ENCODE data around the gene VPS13C. TPM values are rescaled to one million over a fixed set of nuclear protein-coding genes. Genes with fewer than 3 reads are reported as not detected.

Gene VPS13C
- total RNA-seq, 4 donors from 2014 or later, result 7.6 to 43.1 (median 18.0) TPM

GRCh38 chr15:61892140-61892539, 168.1 kb downstream of the VPS13C start:
- Histone ChIP-seq H3K4me3 (no peak overlapping the region), H3K36me3 (peaks cover 0 to 67% (median 0%) of the 10 kb centered on the region in 3 donors), H3K27me3 (no peaks in the 10 kb centered on the region), H3K4me1 (no peaks in the 10 kb centered on the region), H3K27ac (no peak overlapping the region), H3K9me3 (peaks cover 0 to 20% (median 13%) of the 10 kb centered on the region in 3 donors)
- DNase-seq, result no peak
- 70 to 83% methylated on average over 1 of the region's 1 CpG for WGBS, 2 donors
- intact Hi-C loops (cut with DNase I), result no loop called here
- TF ChIP-seq CTCF (IDR thresholded peaks at IDR 0.05), result no peak
- TF ChIP-seq POLR2A (IDR thresholded peaks at IDR 0.05), result no peak

- WGBS, 2 donors, result 77 to 83% methylated on average over 2 of the region's 2 CpGs
- Histone ChIP-seq H3K4me1 (no peaks in the 10 kb centered on the region), H3K9me3 (peaks cover 0 to 20% (median 13%) of the 10 kb centered on the region in 3 donors)
These were observed 170.1 kb downstream of the VPS13C start for GRCh38 chr15:61890106-61890505.

GRCh38 chr15:61889706-61890105, 170.5 kb downstream of the VPS13C start:
- Histone ChIP-seq H3K27me3 (no peaks in the 10 kb centered on the region), H3K4me3 (no peak overlapping the region), H3K4me1 (no peaks in the 10 kb centered on the region), H3K27ac (no peak overlapping the region), H3K9me3 (peaks cover 0 to 20% (median 13%) of the 10 kb centered on the region in 3 donors), H3K36me3 (peaks cover 0 to 58% (median 0%) of the 10 kb centered on the region in 3 donors)
- no peak for TF ChIP-seq CTCF (IDR thresholded peaks at IDR 0.05)
- no peak for TF ChIP-seq POLR2A (IDR thresholded peaks at IDR 0.05)
- WGBS, 2 donors, result 43 to 47% methylated on average over 3 of the region's 3 CpGs
- DNase-seq, result no peak
- intact Hi-C loops (cut with DNase I), result no loop called here

More at GRCh38 chr15:61890106-61890505, 170.1 kb downstream of the VPS13C start:
- no peak overlapping the region for H3K27ac ChIP-seq
- DNase-seq, result no peak
- H3K36me3 ChIP-seq, result peaks cover 0 to 62% (median 0%) of the 10 kb centered on the region in 3 donors
- H3K4me3 ChIP-seq, result no peak overlapping the region
- no peaks in the 10 kb centered on the region for H3K27me3 ChIP-seq
- intact Hi-C loops (cut with DNase I), result no loop called here
- TF ChIP-seq POLR2A (IDR thresholded peaks at IDR 0.05), result no peak
- no peak for TF ChIP-seq CTCF (IDR thresholded peaks at IDR 0.05)

- DNase-seq, result no peak
- 76 to 81% methylated on average over 5 of the region's 5 CpGs for WGBS, 2 donors
- Histone ChIP-seq H3K27ac (no peak overlapping the region), H3K27me3 (no peaks in the 10 kb centered on the region), H3K36me3 (peaks cover 0 to 43% (median 0%) of the 10 kb centered on the region in 3 donors), H3K9me3 (peaks cover 0 to 11% (median 5%) of the 10 kb centered on the region in 3 donors), H3K4me1 (no peaks in the 10 kb centered on the region), H3K4me3 (no peak overlapping the region)
- TF ChIP-seq POLR2A (IDR thresholded peaks at IDR 0.05) (no peak), CTCF (IDR thresholded peaks at IDR 0.05) (no peak)
- intact Hi-C loops (cut with DNase I), result no loop called here
These were observed 172.0 kb downstream of the VPS13C start for GRCh38 chr15:61888074-61888780.

GRCh38 chr15:61880084-61880483, 180.2 kb downstream of the VPS13C start:
- H3K27ac ChIP-seq, result no peak overlapping the region
- no peaks in the 10 kb centered on the region for H3K27me3 ChIP-seq
- H3K9me3 ChIP-seq, result no peaks in the 10 kb centered on the region
- 78 to 79% methylated on average over 5 of the region's 5 CpGs for WGBS, 2 donors
- intact Hi-C loops (cut with DNase I), result no loop called here
- DNase-seq, result no peak
- no peak for TF ChIP-seq CTCF (IDR thresholded peaks at IDR 0.05)
- no peak for TF ChIP-seq POLR2A (IDR thresholded peaks at IDR 0.05)
- no peaks in the 10 kb centered on the region for H3K4me1 ChIP-seq
- H3K4me3 ChIP-seq, result no peak overlapping the region
- peaks cover 0 to 28% (median 4%) of the 10 kb centered on the region in 3 donors for H3K36me3 ChIP-seq

All from esophagus squamous epithelium (tissue), 5 donors.